ENCODE results near the gene DEPDC1B.

- TF ChIP-seq CTCF (IDR thresholded peaks at IDR 0.05) (no peak), POLR2A (IDR thresholded peaks at IDR 0.05) (no peak)
These were observed 19.4 kb upstream of the DEPDC1B start for GRCh38 chr5:60719329-60719728.
